Measurements from ENCODE around the gene RAB14.
A peak's percentile ranks its signal among the peaks of the same experiment; 100 is the strongest.
"Not testable (repeated sequence)": the region's sequence is repeated elsewhere in the genome, so short reads cannot be mapped to it uniquely, and the experiment has no call there.

RAB14 gene

GRCh38 chr9:121154782-121155181, 46.9 kb downstream of the RAB14 start:
- ATAC-seq (no peak), DNase-seq (no peak)

GRCh38 chr9:121153642-121154041, 48.0 kb downstream of the RAB14 start:
- DNase-seq (no peak), ATAC-seq (no peak)

GRCh38 chr9:121150188-121150587, 51.5 kb downstream of the RAB14 start:
- ATAC-seq (no peak), DNase-seq (no peak)

DNA sequence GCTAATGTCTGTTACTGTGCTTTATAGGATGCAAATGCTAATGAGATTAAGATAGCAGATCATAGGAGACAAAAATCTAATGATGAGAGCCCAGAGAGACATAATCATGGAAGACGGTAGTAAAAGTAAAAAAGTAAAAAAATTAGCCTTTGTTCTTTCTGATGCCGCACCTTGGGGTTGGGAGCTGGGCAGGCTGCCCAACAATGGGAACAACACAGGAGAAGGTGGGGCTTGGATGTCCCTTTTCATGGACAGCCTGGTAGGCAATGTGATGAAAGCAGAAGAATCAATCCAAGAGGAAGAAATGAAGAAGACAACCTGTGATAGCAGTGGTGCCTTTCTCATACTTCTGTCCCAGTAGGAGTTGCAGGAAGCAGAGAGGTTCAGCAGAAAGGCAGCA, 57.2 kb downstream of the RAB14 start:
- DNase-seq (no peak), ATAC-seq (no peak)

DNA sequence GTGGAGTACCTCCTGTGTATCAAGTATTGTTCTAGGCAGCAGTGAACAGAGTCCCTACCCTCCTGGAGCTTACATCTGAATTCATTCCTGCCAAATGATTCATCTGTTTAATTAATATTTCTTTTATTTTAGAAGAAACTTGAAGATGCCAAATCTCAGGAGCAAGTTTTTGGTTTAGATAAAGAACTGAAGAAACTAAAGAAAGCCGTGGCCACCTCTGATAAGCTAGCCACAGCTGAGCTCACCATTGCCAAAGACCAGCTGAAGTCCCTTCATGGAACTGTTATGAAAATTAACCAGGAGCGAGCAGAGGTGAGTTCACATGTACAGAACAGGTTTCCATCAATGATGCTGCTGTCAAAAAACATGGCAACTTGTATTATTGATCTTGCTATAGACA, 57.9 kb downstream of the RAB14 start:
- ATAC-seq = no peak

DNA sequence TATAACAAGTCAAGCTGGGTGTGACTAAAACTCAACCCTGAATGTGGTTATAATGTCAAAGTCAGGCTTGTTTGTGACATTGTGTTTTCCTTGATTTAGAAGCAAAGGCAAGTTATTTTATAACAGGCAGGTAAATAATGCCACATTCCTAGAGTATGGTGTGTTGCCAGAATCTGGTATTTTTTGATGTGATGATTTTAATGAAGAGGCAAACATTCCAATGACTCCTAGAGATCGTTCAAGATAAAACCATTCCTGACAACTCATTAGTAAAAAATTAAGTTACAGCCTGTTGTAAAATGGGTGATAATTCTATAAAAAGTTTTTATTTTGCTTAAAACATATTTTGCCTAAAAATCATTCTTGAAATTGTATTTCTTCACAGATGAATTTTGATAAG, 60.0 kb downstream of the RAB14 start:
- DNase-seq (no peak), ATAC-seq (no peak)

More for the DNA sequence above, 57.9 kb downstream of the RAB14 start:
- no peak for DNase-seq

DNA sequence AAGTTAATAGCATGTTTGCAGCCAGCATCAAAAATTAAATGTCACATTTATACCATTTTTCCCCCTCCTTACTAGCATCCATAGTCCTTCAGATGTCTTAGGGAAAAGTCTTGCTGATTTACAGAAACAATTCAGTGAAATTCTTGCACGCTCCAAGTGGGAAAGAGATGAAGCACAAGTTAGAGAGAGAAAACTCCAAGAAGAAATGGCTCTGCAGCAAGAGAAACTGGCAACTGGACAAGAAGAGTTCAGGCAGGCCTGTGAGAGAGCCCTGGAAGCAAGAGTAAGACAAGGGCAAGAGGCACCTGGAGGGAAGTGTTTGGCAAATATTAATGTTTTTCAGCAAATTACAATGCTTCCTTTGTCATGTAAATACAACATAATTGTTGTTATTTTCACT, 60.4 kb downstream of the RAB14 start:
- ATAC-seq = no peak
- DNase-seq = no peak

DNA sequence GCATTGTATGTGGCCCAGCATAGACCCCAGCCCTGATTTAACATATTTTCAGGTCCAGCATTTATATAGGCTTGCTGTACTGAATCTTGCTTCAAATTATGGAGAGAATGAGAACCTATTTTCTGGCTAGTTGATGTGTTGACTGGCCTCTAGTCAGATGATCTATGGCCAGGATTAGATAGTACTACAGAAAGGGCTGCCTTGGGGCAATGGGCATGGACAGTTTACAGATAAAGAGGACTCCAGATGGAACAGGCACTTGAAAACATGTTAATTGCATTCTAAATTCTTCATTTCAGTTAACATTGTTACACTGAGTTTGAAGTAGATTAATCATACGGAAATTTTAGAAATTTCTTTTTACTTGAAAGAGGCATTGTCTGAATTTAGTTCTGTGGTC, 61.5 kb downstream of the RAB14 start:
- DNase-seq (no peak), ATAC-seq (no peak)

GRCh38 chr9:121138973-121139372, 62.7 kb downstream of the RAB14 start:
- ATAC-seq = no peak
- no peak for DNase-seq

DNA sequence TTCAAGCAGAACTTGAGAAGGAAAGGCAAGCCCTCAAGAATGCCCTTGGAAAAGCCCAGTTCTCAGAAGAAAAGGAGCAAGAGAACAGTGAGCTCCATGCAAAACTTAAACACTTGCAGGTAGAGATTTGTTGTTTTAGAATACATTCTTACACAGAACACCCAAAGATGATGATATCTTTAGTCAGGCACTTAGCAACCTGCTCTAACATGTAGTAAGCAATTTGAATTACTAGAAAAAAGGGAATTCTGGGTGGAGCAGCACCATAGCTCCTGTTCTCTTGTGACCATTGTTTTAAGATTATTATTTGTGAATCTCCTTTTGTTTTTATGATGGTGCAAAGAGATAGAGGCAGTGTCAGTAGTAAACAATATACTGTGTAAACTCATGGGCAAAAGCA, 63.1 kb downstream of the RAB14 start:
- ATAC-seq (no peak), DNase-seq (no peak)

DNA sequence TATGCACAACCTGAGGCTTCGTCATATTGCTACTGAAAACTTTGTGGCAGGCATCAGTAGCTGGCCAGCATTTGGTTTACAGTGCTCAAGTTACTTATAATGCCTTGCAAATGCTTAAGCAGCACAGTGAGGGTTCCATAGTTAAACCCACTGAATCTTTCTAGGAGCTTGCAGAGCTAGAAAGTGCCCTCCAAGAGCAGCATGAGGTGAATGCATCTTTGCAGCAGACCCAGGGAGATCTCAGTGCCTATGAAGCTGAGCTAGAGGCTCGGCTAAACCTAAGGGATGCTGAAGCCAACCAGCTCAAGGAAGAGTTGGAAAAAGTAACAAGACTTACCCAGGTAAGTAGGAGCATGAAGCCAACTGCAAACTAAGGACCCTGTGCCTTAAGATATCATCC, 66.0 kb downstream of the RAB14 start:
- DNase-seq (no peak), ATAC-seq (no peak)

- ATAC-seq = peak; percentile 59
Measured at GRCh38 chr9:121133104-121133816, 68.4 kb downstream of the RAB14 start.

GRCh38 chr9:121129384-121129783, 72.3 kb downstream of the RAB14 start:
- not testable (repeated sequence) for DNase-seq, ATAC-seq

More at GRCh38 chr9:121133104-121133816, 68.4 kb downstream of the RAB14 start:
- DNase-seq = peak; percentile 41

Data from stimulated activated naive CD8-positive, alpha-beta T cell treated with anti-CD3 and anti-CD28 coated beads, Interleukin-15, Interleukin-2, amounts not matched to agents 100 U/mL and 50 U/mL, for 24 hours (primary cell).